Epithelial cell of prostate (primary cell): ENCODE results near the gene ANAPC7.
"Not testable (repeated sequence)": the region's sequence is repeated elsewhere in the genome, so short reads cannot be mapped to it uniquely, and the experiment has no call there.

Source experiments
- DNase-seq: peaks from one replicate; pipeline ENCODE4 v3.0.0-alpha.2; 2011; ENCODE audit warnings: low read depth, low spot score
- H3K27ac ChIP-seq: fragments of 450-650 bp; 2 replicates; pipeline ENCODE4 v1.5.1; 2017; ENCODE audit warnings: mild to moderate bottlenecking

ANAPC7 gene

GRCh38 chr12:110351119-110351518 is 52.4 kb downstream of the ANAPC7 start:
- DNase-seq = no peak
- no peak overlapping the region for H3K27ac ChIP-seq

GRCh38 chr12:110349514-110350151 is 53.9 kb downstream of the ANAPC7 start:
- no peak for DNase-seq

DNA sequence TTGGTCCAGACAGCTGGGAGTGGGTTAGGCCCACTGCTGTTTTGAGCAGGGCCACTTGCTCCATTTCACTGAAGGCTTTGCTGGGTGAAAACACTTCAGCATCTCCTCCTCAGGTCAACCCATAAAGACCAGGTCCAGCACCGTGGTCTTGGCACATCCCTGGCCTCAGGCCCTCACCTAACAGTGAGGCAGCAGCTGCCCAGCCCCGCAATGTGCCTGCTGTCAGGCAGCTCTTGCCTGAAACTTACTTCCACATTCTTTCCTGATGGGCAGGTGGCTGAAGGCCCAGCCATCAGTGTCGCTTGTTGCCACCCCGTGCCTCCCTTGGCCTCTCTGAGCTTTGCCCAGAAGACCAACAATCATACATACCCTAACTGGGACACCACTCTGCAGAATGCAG is 54.4 kb downstream of the ANAPC7 start:
- H3K27ac ChIP-seq = no peak overlapping the region
- DNase-seq = no peak

More at GRCh38 chr12:110349514-110350151, 53.9 kb downstream of the ANAPC7 start:
- no peak overlapping the region for H3K27ac ChIP-seq

- DNase-seq = no peak
- no peak overlapping the region for H3K27ac ChIP-seq
Observed at GRCh38 chr12:110348431-110349059, 55.0 kb downstream of the ANAPC7 start.

DNA sequence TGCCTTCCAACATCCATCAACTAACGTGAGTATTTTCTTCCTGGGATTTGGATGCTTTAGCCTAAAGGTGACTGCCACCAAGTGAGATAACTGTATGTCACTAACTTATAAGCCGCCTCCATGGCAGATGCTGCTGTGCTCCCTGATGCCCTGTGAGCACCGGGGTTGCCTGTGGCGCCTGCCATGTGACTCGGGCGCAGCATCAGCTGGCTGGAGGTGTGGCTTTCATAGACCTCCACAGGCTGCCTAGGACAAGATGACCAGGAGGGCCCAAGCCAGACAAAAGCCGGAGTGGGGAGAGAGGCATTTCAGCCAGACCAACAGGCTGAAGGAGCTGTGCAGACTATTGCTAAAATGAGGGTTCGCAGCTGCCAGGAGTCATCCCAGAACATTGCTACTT is 55.7 kb downstream of the ANAPC7 start:
- no peak for DNase-seq
- H3K27ac ChIP-seq = no peak overlapping the region

DNA sequence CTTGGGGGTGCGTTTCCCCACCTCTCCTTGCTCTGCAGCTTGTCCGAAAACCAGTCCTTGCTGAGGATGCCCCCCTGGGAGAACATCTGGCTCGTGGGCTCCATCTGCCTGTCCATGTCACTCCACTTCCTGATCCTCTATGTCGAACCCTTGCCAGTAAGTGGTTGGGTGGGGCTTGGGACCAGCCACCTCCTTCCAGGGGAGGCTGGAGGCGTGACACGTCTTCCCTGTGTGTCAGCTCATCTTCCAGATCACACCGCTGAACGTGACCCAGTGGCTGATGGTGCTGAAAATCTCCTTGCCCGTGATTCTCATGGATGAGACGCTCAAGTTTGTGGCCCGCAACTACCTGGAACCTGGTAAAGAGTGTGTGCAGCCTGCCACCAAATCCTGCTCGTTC is 57.5 kb downstream of the ANAPC7 start:
- DNase-seq = no peak
- H3K27ac ChIP-seq = peak overlapping the region; percentile 94

GRCh38 chr12:110345176-110345661 is 58.3 kb downstream of the ANAPC7 start:
- DNase-seq = peak; percentile 96
- H3K27ac ChIP-seq = peak overlapping the region; percentile 94

- no peak for DNase-seq
- H3K27ac ChIP-seq = peak overlapping the region; percentile 94
Observed at GRCh38 chr12:110344657-110345056, 58.9 kb downstream of the ANAPC7 start.

- peak overlapping the region; percentile 94 for H3K27ac ChIP-seq
- DNase-seq = no peak
Observed at GRCh38 chr12:110343736-110344555, 59.6 kb downstream of the ANAPC7 start.

DNA sequence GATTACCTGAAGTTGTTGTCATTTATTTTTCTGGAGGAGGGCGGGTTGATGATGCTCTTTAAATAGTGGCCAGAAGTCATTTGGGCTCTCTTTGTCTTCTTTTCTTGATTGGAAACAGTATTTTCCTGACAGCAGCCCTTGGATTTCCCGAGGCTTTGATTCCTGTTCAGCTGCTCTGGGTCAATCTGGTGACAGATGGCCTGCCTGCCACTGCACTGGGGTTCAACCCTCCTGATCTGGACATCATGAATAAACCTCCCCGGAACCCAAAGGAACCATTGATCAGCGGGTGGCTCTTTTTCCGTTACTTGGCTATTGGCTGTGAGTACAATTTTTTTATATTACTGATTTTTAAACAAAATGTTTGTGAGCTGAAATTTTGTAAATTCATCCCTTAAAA is 60.4 kb downstream of the ANAPC7 start:
- DNase-seq = no peak
- H3K27ac ChIP-seq = peak overlapping the region; percentile 94

DNA sequence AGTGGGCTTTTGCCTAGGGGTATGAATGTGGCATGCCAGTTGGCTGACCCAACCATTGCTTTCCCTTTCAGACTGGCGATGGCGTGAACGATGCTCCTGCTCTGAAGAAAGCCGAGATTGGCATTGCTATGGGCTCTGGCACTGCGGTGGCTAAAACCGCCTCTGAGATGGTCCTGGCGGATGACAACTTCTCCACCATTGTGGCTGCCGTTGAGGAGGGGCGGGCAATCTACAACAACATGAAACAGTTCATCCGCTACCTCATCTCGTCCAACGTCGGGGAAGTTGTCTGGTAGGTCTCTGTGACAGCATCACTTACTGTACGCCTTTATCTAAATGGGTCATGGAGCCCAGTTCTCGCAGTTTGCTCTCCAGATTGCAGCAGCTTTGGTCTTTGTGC is 61.4 kb downstream of the ANAPC7 start:
- DNase-seq = no peak
- H3K27ac ChIP-seq = peak overlapping the region; percentile 94

- peak overlapping the region; percentile 94 for H3K27ac ChIP-seq
Observed at GRCh38 chr12:110340706-110341105, 62.8 kb downstream of the ANAPC7 start.

DNA sequence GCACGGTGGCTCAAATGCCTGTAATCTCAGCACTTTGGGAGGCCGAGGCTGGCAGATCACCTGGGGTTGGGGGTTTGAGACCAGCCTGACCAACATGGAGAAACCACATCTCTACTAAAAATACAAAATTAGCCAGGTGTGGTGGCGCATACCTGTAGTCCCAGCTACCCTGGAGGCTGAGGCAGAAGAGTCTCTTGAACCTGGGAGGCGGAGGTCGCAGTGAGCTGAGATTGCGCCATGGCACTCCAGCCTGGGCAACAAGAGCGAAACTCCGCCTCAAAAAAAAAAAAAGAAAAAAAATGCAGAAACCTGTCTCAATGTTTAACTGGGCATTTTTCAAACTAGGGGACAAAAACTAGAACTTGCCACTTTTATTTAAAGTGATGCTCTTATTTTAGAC is 63.2 kb downstream of the ANAPC7 start:
- peak overlapping the region; percentile 94 for H3K27ac ChIP-seq
- DNase-seq = not testable (repeated sequence)

More at GRCh38 chr12:110340706-110341105, 62.8 kb downstream of the ANAPC7 start:
- no peak for DNase-seq

- DNase-seq = no peak
- peak overlapping the region; percentile 94 for H3K27ac ChIP-seq
Observed at GRCh38 chr12:110339184-110339952, 64.1 kb downstream of the ANAPC7 start.

DNA sequence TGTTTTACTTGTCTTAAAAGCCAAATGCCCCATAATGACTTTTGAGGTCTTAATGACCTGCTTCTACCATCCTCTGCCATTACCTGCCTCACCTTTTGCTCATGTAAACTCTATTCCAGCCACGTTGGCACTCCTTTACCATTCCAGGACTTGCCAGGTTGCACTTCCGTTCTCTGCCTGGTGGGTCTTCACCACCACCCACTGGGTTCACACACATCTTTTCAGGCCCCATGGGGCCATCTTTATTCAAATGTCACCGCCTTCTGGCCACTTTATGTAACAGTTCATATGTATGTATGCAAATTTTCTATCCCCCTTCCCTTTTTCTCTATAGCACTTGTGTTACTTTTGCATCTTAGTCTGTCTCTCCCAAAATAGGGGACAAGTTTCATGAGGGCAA is 64.8 kb downstream of the ANAPC7 start:
- DNase-seq = no peak
- peak overlapping the region; percentile 94 for H3K27ac ChIP-seq

DNA sequence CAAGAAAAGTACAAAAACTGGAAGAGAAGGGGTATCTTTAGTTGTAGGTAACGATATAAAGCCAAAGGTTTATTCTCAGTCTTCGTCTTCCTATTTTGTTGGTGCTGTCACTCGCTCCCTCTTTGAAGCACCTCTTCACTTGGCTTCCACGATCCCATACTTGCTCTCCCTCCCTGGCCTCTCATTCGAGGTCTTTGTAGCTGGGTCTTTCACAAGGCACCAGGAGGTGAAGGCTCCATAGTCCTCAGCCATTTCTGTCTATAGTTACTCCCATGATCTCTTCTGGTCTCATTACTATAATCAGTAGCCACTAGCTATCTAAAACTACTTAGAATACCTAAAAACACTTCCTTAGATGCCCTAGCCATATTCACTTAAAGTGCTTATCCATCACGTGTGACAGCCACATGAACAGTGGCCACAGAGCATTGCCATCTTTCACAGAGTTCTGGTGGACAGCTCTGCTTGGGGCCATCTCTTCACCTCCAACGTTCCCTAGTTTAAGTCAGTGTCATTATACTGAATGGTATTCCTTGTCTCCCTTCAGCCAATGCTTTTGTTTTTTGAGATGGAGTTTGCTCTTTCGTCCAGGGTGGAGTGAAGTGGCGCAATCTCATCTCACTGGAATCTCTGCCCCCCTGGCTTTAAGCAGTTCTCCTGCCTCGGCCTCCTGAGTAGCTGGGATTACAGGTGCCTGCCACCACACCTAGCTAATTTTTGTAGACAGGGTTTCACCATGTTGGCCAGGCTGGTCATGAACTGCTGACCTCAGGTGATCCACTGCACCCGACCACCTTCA is 65.4 kb downstream of the ANAPC7 start:
- DNase-seq = no peak
- H3K27ac ChIP-seq = peak overlapping the region; percentile 94

- DNase-seq = no peak
Observed at GRCh38 chr12:110335481-110336045, 67.9 kb downstream of the ANAPC7 start.

GRCh38 chr12:110333201-110333600 is 70.3 kb downstream of the ANAPC7 start:
- H3K27ac ChIP-seq = no peak overlapping the region
- DNase-seq = no peak

More at GRCh38 chr12:110335481-110336045, 67.9 kb downstream of the ANAPC7 start:
- H3K27ac ChIP-seq = peak overlapping the region; percentile 5

DNA sequence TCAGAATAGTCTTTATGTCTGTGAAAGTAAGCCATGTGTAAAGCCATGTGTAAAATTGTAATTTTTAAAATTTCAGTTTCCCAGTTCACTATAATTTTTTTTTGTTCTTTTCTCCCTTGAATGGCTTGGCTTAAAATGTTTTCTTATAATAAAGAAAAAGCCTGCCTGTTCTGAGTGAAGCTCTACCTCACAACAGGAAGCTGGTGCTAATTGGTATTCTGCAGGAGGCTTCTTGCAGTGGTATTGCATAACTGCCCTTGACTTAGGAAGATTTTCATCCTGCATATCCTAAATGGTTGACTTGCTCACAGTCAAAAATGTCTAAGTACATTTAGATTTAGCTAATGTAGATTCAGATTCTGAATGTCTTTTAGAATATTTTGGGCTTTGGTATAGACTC is 73.0 kb downstream of the ANAPC7 start:
- DNase-seq = no peak
- peak overlapping the region; percentile 73 for H3K27ac ChIP-seq
